MM.1S (cell line): ENCODE data around the gene PLD3.

ENCODE experiments used
- DNase-seq: peaks from one replicate; pipeline ENCODE4 v3.0.0-alpha.2; 2015
- H2AFZ ChIP-seq: fragments of 300-600 bp; sonication (generic); 2 replicates; pipeline ENCODE4 v1.6.0; 2016; ENCODE audit warnings: antibody characterized with exemption, low read length
- H3F3A ChIP-seq: fragments of 300-600 bp; sonication (generic); 2 replicates; pipeline ENCODE4 v1.6.1; 2016; ENCODE audit warnings: mild to moderate bottlenecking, antibody characterized with exemption, low read length, moderate library complexity, mixed read lengths; ENCODE audit not compliant: insufficient read depth
- H3K27ac ChIP-seq: fragments of 300-600 bp; sonication (generic); 2 replicates; pipeline ENCODE4 v1.5.1; 2016; ENCODE audit warnings: mild to moderate bottlenecking, low read length
- H3K27me3 ChIP-seq: fragments of 300-600 bp; sonication (generic); replicated peaks from 2 replicates; pipeline ENCODE4 v1.6.0; 2016; ENCODE audit warnings: low read length; ENCODE audit not compliant: insufficient read depth
- H3K36me3 ChIP-seq: fragments of 300-600 bp; sonication (generic); replicated peaks from 2 replicates; pipeline ENCODE4 v1.6.1; 2016; ENCODE audit warnings: mild to moderate bottlenecking, low read length, mixed read lengths; ENCODE audit not compliant: insufficient read depth
- H3K4me1 ChIP-seq: fragments of 300-600 bp; sonication (generic); 2 replicates; pipeline ENCODE4 v1.6.1; 2016; ENCODE audit warnings: low read length, mixed read lengths
- H3K4me2 ChIP-seq: fragments of 300-600 bp; sonication (generic); 2 replicates; pipeline ENCODE4 v1.6.0; 2016; ENCODE audit warnings: low read depth, low read length
- H3K4me3 ChIP-seq: fragments of 300-600 bp; sonication (generic); 2 replicates; pipeline ENCODE4 v1.5.1; 2016; ENCODE audit warnings: low read length, mixed read lengths
- H3K79me2 ChIP-seq: fragments of 300-600 bp; sonication (generic); 2 replicates; pipeline ENCODE4 v1.6.1; 2016; ENCODE audit warnings: mixed run types, low read length, mixed read lengths
- H3K9ac ChIP-seq: fragments of 300-600 bp; sonication (generic); 2 replicates; pipeline ENCODE4 v1.6.1; 2016; ENCODE audit warnings: low read length, mixed read lengths
- H3K9me2 ChIP-seq: fragments of 300-600 bp; sonication (generic); replicated peaks from 2 replicates; pipeline ENCODE4 v1.6.1; 2016; ENCODE audit warnings: mild to moderate bottlenecking, low read length, mixed read lengths; ENCODE audit not compliant: insufficient read depth
- H3K9me3 ChIP-seq: fragments of 300-600 bp; sonication (generic); replicated peaks from 2 replicates; pipeline ENCODE4 v1.6.1; 2016; ENCODE audit warnings: mild to moderate bottlenecking, low read length, mixed read lengths; ENCODE audit not compliant: insufficient read depth
- H4K20me1 ChIP-seq: fragments of 300-600 bp; sonication (generic); 2 replicates; pipeline ENCODE4 v1.6.1; 2016; ENCODE audit warnings: mild to moderate bottlenecking, low read length, moderate library complexity, mixed read lengths; ENCODE audit not compliant: insufficient read depth
- CTCF ChIP-seq: fragments of 300-600 bp; sonication (generic); IDR thresholded peaks from 2 replicates; pipeline ENCODE4 v1.5.1; 2016; ENCODE audit warnings: antibody characterized with exemption, low read length, mixed read lengths
- EZH2 ChIP-seq: fragments of 300-600 bp; sonication (generic); optimal IDR thresholded peaks from 2 replicates; pipeline ENCODE3; 2017; ENCODE audit warnings: low read depth, mild to moderate bottlenecking, antibody characterized with exemption, low read length, mixed read lengths
- EZH2phosphoT487 ChIP-seq: fragments of 300-600 bp; sonication (generic); IDR thresholded peaks from 2 replicates; pipeline ENCODE4 v1.6.1; 2018; ENCODE audit warnings: antibody characterized with exemption, low read length

The PLD3 gene

GRCh38 chr19:40335855-40336600 lies 12.5 kb upstream of the PLD3 start:
- H3K27ac ChIP-seq, result no peak overlapping the region
- peaks cover 2% of the 10 kb centered on the region; the same call in 1 of the 2 replicates for H3K36me3 ChIP-seq
- H3K4me1 ChIP-seq, result no peaks in the 10 kb centered on the region
- no peaks in the 10 kb centered on the region for H3K9me3 ChIP-seq
- H3K4me2 ChIP-seq, result no peak overlapping the region
- peaks cover 20% of the 10 kb centered on the region for H3K79me2 ChIP-seq
- H3K27me3 ChIP-seq, result no peaks in the 10 kb centered on the region
- no peak overlapping the region for H3K4me3 ChIP-seq
- H4K20me1 ChIP-seq, result no peaks in the 10 kb centered on the region
- no peak overlapping the region for H3K9ac ChIP-seq
- H2AFZ ChIP-seq, result no peak overlapping the region
- no peaks in the 10 kb centered on the region for H3F3A ChIP-seq
- no peak for DNase-seq
- TF ChIP-seq EZH2phosphoT487 (no peak), CTCF (no peak), EZH2 (no peak)
- no peaks in the 10 kb centered on the region for H3K9me2 ChIP-seq

GRCh38 chr19:40336601-40336900 lies 11.9 kb upstream of the PLD3 start:
- Histone ChIP-seq H2AFZ (no peak overlapping the region), H3F3A (no peaks in the 10 kb centered on the region), H3K27ac (no peak overlapping the region), H3K9ac (no peak overlapping the region), H3K4me2 (no peak overlapping the region), H4K20me1 (no peaks in the 10 kb centered on the region), H3K9me3 (no peaks in the 10 kb centered on the region), H3K9me2 (no peaks in the 10 kb centered on the region), H3K4me1 (no peaks in the 10 kb centered on the region), H3K79me2 (peaks cover 20% of the 10 kb centered on the region), H3K36me3 (peaks cover 2% of the 10 kb centered on the region; the same call in 1 of the 2 replicates), H3K4me3 (no peak overlapping the region), H3K27me3 (no peaks in the 10 kb centered on the region)
- no peak for TF ChIP-seq CTCF
- TF ChIP-seq EZH2phosphoT487, result no peak
- no peak for TF ChIP-seq EZH2
- no peak for DNase-seq

- Histone ChIP-seq H3K27me3 (no peaks in the 10 kb centered on the region), H3K4me1 (no peaks in the 10 kb centered on the region), H3K27ac (no peak overlapping the region), H4K20me1 (no peaks in the 10 kb centered on the region), H2AFZ (no peak overlapping the region), H3K9ac (no peak overlapping the region), H3K9me2 (no peaks in the 10 kb centered on the region), H3K9me3 (no peaks in the 10 kb centered on the region), H3K79me2 (peaks cover 25% of the 10 kb centered on the region), H3F3A (no peaks in the 10 kb centered on the region), H3K36me3 (peaks cover 2% of the 10 kb centered on the region; the same call in 1 of the 2 replicates), H3K4me2 (no peak overlapping the region), H3K4me3 (no peak overlapping the region)
- DNase-seq, result no peak
- TF ChIP-seq EZH2 (no peak), CTCF (no peak), EZH2phosphoT487 (no peak)
Observed at GRCh38 chr19:40337107-40337506, 11.4 kb upstream of the PLD3 start.
